C4-2B (cell line): ENCODE measurements around the gene CISTR.

ENCODE experiments used
- H3K27ac ChIP-seq: fragments of 450-650 bp; 2 replicates; pipeline ENCODE4 v1.5.1; 2017
- ZFX ChIP-seq: fragments of 450-650 bp; IDR thresholded peaks from 2 replicates; pipeline ENCODE4 v1.6.1; 2017
- TF ChIP-seq, protein P1 (sequence below): fragments of 450-650 bp; conservative IDR thresholded peaks from 2 replicates; pipeline ENCODE4 v1.5.1; 2017; ENCODE audit warnings: mild to moderate bottlenecking

Gene CISTR

GRCh38 chr12:53756300-53757100, 4.7 kb upstream of the CISTR start:
- peak overlapping the region; percentile 95 for H3K27ac ChIP-seq
- no peak for TF ChIP-seq ZFX
- TF ChIP-seq, protein P1, sequence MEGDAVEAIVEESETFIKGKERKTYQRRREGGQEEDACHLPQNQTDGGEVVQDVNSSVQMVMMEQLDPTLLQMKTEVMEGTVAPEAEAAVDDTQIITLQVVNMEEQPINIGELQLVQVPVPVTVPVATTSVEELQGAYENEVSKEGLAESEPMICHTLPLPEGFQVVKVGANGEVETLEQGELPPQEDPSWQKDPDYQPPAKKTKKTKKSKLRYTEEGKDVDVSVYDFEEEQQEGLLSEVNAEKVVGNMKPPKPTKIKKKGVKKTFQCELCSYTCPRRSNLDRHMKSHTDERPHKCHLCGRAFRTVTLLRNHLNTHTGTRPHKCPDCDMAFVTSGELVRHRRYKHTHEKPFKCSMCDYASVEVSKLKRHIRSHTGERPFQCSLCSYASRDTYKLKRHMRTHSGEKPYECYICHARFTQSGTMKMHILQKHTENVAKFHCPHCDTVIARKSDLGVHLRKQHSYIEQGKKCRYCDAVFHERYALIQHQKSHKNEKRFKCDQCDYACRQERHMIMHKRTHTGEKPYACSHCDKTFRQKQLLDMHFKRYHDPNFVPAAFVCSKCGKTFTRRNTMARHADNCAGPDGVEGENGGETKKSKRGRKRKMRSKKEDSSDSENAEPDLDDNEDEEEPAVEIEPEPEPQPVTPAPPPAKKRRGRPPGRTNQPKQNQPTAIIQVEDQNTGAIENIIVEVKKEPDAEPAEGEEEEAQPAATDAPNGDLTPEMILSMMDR = no peak

- TF ChIP-seq ZFX = no peak
- TF ChIP-seq, protein P1 = 0 out of 2 replicates have a peak, but pooled peaks have one; percentile 2
- peak overlapping the region; percentile 95 for H3K27ac ChIP-seq
Measured at GRCh38 chr12:53755893-53756292, 4.1 kb upstream of the CISTR start.

- TF ChIP-seq, protein P1 = peak; percentile 14
- TF ChIP-seq ZFX = no peak
- peak overlapping the region; percentile 95 for H3K27ac ChIP-seq
Measured at GRCh38 chr12:53755451-53755891, 3.7 kb upstream of the CISTR start.

- TF ChIP-seq, protein P1 = no peak
- TF ChIP-seq ZFX = no peak
- H3K27ac ChIP-seq = peak overlapping the region; percentile 95
Measured at GRCh38 chr12:53754633-53755264, 3.0 kb upstream of the CISTR start.

- H3K27ac ChIP-seq = peak overlapping the region; percentile 95
- TF ChIP-seq ZFX = no peak
- TF ChIP-seq, protein P1 = no peak
Measured at GRCh38 chr12:53754188-53754585, 2.4 kb upstream of the CISTR start.

DNA sequence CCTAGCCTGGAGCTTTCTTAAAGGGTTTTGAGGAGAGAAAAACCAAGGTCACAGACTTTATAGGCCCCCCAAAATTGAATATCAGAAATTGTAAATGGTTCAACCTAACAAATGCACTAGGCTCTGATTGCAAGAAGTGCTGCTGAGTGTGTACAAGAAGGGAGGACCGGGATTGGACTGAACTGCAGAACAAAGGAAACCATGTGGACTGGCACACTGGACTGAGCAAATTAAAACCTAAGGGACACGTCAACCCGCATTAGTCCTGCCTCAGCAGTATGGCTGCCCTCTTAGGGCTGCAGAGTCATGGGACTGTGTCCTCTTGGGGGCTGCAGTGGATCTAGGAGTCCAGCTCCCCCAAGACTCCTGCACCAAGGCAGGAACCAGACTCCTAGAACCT, 842 bp upstream of the CISTR start:
- H3K27ac ChIP-seq = peak overlapping the region; percentile 95
- TF ChIP-seq ZFX = no peak
- TF ChIP-seq, protein P1 = no peak

DNA sequence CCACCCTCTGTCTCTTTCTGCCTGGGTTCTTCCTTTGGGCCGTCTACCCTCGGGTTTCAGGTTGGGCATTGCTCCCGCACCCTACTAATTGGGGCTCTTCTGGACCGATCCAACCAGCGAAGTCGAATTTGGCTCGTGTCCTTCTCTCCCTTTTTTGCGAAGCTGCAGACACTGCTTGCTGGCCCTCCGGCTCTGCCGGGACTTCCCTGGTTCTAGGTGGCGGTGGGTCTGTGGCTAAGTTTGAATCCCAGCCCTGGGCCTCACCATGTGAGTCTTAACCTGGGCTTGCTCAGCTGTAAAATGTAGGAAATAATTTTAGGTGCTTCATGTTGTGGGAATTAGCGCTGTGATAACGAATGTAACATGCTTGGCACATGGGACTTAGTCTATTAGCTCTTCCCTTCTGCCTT, 418 bp upstream of the CISTR start:
- peak overlapping the region; percentile 95; the same call in 1 of the 2 replicates for H3K27ac ChIP-seq
- TF ChIP-seq, protein P1 = no peak
- no peak for TF ChIP-seq ZFX
